Measurements from ENCODE around the gene LIMCH1. TPM values are rescaled to one million over a fixed set of nuclear protein-coding genes. Genes with fewer than 3 reads are reported as not detected.

LIMCH1 gene
- total and polyA plus RNA-seq, 7 donors: 0.46 to 26.0 (median 6.7) TPM

GRCh38 chr4:41678951-41679350 is 141.0 kb downstream of the LIMCH1 start:
- WGBS, 2 donors: 89 to 92% methylated on average over 2 of the region's 2 CpGs
- Histone ChIP-seq H3K27ac (no peak overlapping the region), H3K27me3 (no peaks in the 10 kb centered on the region), H3K9me3 (no peaks in the 10 kb centered on the region), H3K4me1 (no peaks in the 10 kb centered on the region), H3K4me3 (no peak overlapping the region), H3K36me3 (peaks cover 0 to 40% (median 5%) of the 10 kb centered on the region in 4 donors)
- intact Hi-C loops (cut with DNase I): no loop called here
- no peak for DNase-seq
- TF ChIP-seq, protein P1, sequence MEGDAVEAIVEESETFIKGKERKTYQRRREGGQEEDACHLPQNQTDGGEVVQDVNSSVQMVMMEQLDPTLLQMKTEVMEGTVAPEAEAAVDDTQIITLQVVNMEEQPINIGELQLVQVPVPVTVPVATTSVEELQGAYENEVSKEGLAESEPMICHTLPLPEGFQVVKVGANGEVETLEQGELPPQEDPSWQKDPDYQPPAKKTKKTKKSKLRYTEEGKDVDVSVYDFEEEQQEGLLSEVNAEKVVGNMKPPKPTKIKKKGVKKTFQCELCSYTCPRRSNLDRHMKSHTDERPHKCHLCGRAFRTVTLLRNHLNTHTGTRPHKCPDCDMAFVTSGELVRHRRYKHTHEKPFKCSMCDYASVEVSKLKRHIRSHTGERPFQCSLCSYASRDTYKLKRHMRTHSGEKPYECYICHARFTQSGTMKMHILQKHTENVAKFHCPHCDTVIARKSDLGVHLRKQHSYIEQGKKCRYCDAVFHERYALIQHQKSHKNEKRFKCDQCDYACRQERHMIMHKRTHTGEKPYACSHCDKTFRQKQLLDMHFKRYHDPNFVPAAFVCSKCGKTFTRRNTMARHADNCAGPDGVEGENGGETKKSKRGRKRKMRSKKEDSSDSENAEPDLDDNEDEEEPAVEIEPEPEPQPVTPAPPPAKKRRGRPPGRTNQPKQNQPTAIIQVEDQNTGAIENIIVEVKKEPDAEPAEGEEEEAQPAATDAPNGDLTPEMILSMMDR (IDR thresholded peaks at IDR 0.05): no peak

- DNase-seq: no peak
- Histone ChIP-seq H3K9me3 (no peaks in the 10 kb centered on the region), H3K27ac (no peak overlapping the region), H3K36me3 (peaks cover 0 to 51% (median 5%) of the 10 kb centered on the region in 4 donors), H3K4me3 (no peak overlapping the region), H3K4me1 (no peaks in the 10 kb centered on the region), H3K27me3 (no peaks in the 10 kb centered on the region)
- 83 to 90% methylated on average over 4 of the region's 4 CpGs for WGBS, 2 donors
- TF ChIP-seq, protein P1 (IDR thresholded peaks at IDR 0.05): no peak
- TF ChIP-seq EP300 (IDR thresholded peaks at IDR 0.05) (no peak), POLR2AphosphoS5 (IDR thresholded peaks at IDR 0.05) (no peak), POLR2A (IDR thresholded peaks at IDR 0.05) (no peak)
- intact Hi-C loops (cut with DNase I): no loop called here
Measured at GRCh38 chr4:41679991-41680390, 142.0 kb downstream of the LIMCH1 start.

GRCh38 chr4:41681054-41681453 is 143.1 kb downstream of the LIMCH1 start:
- H3K4me3 ChIP-seq: no peak overlapping the region

GRCh38 chr4:41683326-41683725 is 145.4 kb downstream of the LIMCH1 start:
- Histone ChIP-seq H3K9me3 (no peaks in the 10 kb centered on the region), H3K36me3 (peaks cover 0 to 82% (median 5%) of the 10 kb centered on the region in 4 donors), H3K4me1 (no peaks in the 10 kb centered on the region), H3K27ac (no peak overlapping the region), H3K27me3 (no peaks in the 10 kb centered on the region), H3K4me3 (no peak overlapping the region)
- no peak for DNase-seq
- intact Hi-C loops (cut with DNase I): no loop called here
- TF ChIP-seq, protein P1 (IDR thresholded peaks at IDR 0.05): no peak
- TF ChIP-seq POLR2A (IDR thresholded peaks at IDR 0.05) (no peak), POLR2AphosphoS5 (IDR thresholded peaks at IDR 0.05) (no peak), EP300 (IDR thresholded peaks at IDR 0.05) (no peak)

More at GRCh38 chr4:41681054-41681453, 143.1 kb downstream of the LIMCH1 start:
- DNase-seq: no peak
- Histone ChIP-seq H3K36me3 (peaks cover 0 to 61% (median 5%) of the 10 kb centered on the region in 4 donors), H3K9me3 (no peaks in the 10 kb centered on the region), H3K27me3 (no peaks in the 10 kb centered on the region), H3K4me1 (no peaks in the 10 kb centered on the region), H3K27ac (no peak overlapping the region)
- WGBS, 2 donors: 92 to 94% methylated on average over 2 of the region's 2 CpGs
- TF ChIP-seq, protein P1 (IDR thresholded peaks at IDR 0.05): no peak
- TF ChIP-seq EP300 (IDR thresholded peaks at IDR 0.05) (no peak), POLR2AphosphoS5 (IDR thresholded peaks at IDR 0.05) (no peak), POLR2A (IDR thresholded peaks at IDR 0.05) (no peak)
- intact Hi-C loops (cut with DNase I): no loop called here

DNA sequence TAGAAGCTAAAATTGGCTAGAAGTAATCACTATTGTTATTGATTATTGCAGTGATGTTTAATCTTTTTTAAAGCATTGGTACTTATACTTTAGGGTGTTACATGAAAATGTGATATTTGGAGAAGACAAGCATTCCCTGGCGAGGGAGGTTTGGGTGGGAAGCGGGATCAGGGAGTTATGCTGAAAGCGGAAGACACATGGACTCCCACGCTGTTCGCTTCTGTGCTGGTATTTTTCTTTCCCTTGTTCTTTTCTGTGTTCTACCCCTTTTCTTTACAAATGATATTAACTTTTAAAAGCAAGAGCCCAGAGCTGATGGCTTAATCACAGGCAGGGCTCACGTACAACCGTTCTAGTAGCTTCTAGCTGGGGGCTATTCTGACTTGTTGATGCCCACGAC is 148.9 kb downstream of the LIMCH1 start:
- intact Hi-C loops (cut with DNase I): no loop called here
- Histone ChIP-seq H3K4me3 (no peak overlapping the region), H3K27ac (no peak overlapping the region), H3K27me3 (no peaks in the 10 kb centered on the region), H3K36me3 (peaks cover 3 to 94% (median 13%) of the 10 kb centered on the region in 4 donors), H3K9me3 (no peaks in the 10 kb centered on the region), H3K4me1 (no peaks in the 10 kb centered on the region)
- TF ChIP-seq, protein P1 (IDR thresholded peaks at IDR 0.05): no peak
- TF ChIP-seq POLR2A (IDR thresholded peaks at IDR 0.05) (no peak), POLR2AphosphoS5 (IDR thresholded peaks at IDR 0.05) (no peak), EP300 (IDR thresholded peaks at IDR 0.05) (no peak)
- no peak for DNase-seq
- 82 to 87% methylated on average over 8 of the region's 8 CpGs for WGBS, 2 donors
